Cortex of kidney (tissue), 1 donor: ENCODE data around the gene GPR87.

Experiments used
- DNase-seq: peaks from one replicate; lab custom pipeline; 2025; lab: John Stamatoyannopoulos, UW

Gene GPR87

GRCh38 chr3:151315846-151316245 is 774 bp downstream of the GPR87 start:
- no peak for DNase-seq

DNA sequence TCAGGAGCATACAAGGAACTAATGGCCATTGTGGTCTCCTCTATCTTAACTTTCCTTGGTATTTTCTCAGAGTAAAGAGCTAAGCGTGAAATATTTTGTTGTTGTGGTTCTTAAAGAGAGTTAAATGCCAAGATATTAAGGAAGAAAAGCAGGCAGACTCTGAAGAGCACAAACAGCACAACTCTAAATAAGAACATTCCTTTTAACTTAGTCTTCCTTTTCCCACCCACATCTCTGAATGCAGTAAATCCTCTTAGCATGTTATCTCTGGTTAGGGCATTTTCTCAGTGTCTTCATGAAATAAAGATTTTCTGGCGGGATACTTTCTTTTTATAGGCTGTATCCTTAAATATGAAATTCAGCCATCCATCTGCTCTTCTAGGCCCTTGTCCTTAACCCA is 1.5 kb downstream of the GPR87 start:
- no peak for DNase-seq

GRCh38 chr3:151314593-151314992 is 2.0 kb downstream of the GPR87 start:
- DNase-seq, result no peak

DNA sequence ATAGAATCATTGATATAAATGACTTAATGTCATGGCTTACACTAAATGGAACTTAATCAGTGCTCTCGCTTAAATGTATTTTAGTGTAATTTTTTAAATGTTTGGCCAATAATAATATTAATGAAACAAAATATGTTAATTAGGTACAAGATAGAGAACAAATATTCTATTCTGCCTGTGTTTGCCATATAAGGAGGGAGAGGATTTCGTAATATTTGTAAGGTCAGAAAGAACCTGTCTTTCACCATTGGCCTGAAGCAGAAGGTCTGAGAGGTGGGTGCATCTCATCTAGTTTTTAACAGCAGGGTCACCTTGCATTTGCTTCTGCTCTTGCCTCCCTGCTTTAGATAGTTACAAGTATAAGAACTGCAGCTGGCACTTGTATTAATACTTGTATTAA is 2.5 kb downstream of the GPR87 start:
- DNase-seq, result no peak

DNA sequence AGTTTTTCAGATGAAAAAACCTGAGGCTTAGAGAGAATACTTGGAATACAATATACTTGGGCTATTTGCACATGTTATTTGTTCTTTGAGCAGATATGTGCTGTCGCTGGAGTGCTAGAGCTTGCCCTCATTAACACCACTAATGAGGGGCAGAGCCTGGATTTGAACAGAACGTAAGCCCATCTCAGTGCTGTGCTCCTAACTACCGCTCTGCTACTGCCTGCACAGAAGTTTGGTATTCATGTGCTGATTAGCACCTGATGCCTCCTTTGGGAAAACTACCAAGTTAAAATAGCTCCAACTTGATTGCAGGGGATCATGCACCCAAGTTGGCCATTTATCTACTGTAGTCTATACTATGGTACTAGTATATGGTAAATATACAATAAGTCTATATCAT is 3.6 kb downstream of the GPR87 start:
- no peak for DNase-seq

DNA sequence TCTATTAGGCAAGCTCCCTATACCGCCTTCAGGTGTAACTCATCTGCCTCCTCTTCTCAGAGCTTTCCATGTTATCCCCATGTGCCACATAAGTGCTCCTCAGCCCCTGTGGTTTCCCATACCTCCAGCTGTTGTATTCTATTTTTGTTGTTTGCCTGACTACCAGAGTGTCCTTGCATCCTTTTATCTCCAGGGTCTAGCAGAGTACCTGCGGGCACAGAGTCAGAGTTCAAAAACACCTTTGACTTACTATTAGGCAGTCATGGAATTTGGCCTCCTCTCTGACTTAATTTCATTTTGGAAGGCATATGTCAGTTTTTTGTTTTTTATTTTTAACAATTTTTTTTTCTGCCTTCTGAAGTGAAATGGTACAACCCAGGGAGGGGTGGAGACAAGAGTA is 7.1 kb downstream of the GPR87 start:
- DNase-seq, result no peak

GRCh38 chr3:151307583-151308488 is 8.8 kb downstream of the GPR87 start:
- DNase-seq, result no peak

GRCh38 chr3:151307131-151307530 is 9.5 kb downstream of the GPR87 start:
- DNase-seq, result no peak

DNA sequence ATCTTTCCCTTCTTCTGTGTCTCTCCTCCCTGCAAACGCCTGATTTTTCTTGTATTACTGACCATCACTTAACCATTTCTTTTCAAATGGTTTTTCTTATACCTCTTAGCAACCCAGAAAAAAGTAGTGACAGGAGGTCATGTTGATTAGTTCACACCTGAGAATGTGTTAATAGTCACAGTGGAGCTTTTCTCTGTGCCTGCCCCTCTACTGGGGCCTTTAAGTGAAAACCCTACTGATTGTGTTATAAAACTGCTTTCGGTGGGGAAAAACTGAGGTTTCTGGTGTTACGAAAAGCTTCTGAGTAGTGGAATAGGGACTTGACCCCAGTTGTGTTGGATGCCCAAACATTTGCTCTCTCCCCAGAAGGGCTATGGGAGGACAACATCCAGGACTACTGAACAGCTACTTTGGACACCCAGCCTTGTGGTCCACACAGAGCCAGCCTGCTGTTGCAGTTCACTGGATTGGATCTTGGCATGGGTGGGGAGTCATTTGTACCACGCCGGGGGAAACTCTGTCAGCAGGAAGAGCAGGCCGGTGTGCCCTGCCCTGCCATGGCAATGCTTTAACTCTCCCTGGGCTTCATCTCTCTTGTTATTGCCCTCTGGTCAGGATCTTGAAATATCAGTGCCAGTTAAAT is 10.3 kb downstream of the GPR87 start:
- DNase-seq, result no peak

DNA sequence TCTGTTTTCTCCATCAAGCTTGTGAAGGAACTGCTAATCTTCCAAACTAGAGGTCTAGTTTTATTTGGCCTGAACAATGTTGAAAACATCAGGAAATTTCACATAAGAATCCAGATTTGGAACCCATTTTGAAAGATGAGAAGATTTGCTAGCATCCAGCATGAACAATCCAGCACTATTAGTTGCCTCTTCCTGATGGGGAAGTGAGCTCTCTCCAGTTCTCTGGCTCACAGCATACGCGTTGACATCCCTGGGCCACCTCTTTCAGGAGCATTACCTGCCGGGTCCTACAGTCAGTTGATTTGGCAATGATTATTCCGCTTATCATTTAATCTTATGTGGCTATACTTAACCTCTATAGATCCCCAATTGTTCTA is 10.9 kb downstream of the GPR87 start:
- no peak for DNase-seq

DNA sequence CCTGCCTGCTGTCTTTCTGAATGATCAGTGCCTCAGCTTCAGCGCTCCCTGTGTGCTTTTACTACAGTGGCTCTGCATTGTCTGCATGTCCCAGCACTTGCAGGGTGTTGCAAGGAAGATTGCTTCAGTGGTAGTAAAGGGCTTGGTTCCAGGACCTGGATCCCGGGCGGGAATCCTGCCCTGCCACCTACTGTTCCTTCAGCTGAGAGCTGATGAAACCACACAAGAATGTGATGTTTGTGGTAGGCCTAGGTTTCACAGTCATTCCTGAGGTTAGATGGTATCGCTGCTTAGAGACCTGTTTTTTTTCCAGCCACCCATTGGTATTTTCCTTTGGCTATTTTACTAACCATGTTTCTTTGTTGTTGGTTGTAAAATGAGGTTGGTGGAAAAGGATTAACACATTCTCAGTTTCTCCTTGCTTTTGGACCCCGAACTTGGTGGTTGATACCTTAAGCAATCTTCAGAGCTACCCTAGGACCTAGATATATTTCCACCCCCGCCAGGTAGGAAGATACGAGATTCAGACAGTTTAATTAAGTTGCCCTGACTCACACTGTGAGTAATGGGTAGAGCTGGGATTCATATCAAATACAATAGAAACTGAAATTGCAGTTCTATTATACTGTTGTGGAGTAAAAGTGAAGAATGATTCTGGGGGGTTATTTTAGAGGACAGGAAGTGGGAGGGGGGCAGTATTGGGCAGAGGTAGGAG is 11.4 kb downstream of the GPR87 start:
- DNase-seq, result no peak

DNA sequence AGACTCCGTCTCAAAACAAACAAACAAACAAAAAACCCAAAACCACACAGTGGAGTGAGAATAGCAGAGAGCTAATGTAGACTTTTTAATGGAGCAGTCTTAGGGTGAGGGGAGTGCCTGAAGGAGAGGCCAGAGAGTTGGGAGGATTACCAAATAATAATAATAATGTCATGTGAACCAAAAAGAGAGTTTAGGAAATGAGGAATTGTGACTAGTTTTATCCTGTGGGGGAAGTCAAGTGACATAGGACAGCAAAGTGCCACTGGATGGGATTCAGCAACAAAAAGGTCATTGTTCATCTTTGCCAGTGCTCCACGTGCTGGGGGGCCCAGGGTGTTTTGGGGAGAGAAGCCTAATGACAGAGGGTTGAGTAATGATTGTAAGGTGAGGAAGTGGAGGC is 12.9 kb downstream of the GPR87 start:
- no peak for DNase-seq

DNA sequence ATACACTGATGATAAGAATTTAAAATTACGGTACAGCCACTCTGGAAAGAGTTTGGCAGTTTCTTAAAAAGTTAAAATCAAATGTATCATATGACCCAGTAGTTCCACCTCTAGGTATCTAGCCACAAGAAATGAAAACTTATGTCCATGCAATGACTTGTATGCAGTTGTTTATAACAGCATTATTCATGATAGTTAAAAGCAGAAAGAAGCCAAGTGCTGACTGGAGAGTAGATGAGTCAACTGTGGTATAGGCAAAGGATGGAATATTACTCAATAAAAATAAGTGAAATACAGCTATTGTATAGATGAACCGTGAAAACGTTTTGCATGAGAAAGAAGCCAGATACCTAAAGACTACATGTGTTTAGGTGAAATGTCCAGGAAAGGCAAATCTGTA is 14.8 kb downstream of the GPR87 start:
- DNase-seq, result no peak

GRCh38 chr3:151300539-151300938 is 16.1 kb downstream of the GPR87 start:
- DNase-seq, result no peak

DNA sequence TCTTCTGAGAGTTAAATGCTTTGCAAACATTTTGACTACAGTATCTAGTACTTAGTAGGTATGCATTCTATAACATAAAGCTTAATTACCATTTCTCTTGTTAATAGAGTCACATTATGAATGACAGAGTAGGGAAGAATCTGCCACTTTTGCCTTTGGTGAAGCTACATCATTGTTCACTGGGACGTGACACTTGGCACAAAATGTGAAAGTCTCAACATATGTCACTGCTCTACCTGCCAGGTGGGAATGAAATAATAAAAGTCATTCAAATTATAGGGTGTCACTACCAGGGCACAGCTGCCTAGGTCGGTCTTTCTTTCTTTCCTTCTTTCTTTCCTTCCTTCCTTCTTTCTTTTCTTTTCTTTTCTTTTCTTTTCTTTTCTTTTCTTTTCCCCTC is 17.6 kb downstream of the GPR87 start:
- no peak for DNase-seq

DNA sequence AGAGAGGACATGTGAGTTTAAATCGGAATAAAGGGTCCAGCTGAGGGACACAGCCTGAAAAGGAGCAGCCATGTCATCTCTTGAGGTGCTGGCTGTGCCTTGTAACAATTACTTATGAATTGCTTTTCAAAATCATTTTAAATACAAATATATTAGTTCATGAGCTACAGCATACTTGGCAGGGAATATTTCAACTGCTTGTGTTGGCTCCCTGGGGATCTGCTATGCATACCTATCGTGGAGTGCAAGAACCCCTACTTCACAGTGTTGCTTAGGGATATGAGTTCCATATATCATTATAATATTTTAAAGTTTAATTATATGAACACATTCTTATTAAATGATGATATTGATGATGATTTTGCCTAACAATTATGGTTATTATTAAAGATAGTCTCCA is 19.2 kb downstream of the GPR87 start:
- no peak for DNase-seq

GRCh38 chr3:151296226-151296625 is 20.4 kb downstream of the GPR87 start:
- no peak for DNase-seq

DNA sequence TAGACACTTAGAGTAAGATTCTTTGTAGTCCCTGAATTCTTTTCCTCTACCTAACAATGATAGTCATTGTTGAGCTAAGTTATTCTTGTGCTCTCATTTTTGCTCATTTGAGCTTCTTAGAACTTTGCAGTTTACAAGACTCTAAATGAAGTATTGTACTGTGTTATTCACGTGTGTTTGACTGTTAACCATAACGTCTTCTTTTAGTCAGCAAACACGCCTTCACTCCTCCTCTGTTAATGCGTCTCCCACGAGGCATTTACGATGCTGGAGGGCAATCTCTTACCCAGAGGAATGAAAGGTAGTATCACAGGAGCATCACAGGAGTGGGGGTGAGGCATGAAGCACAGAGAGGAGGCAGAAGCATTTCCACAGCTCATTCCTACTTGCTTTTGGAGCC is 23.5 kb downstream of the GPR87 start:
- DNase-seq, result no peak

GRCh38 chr3:151290673-151291072 is 25.9 kb downstream of the GPR87 start:
- DNase-seq, result no peak

DNA sequence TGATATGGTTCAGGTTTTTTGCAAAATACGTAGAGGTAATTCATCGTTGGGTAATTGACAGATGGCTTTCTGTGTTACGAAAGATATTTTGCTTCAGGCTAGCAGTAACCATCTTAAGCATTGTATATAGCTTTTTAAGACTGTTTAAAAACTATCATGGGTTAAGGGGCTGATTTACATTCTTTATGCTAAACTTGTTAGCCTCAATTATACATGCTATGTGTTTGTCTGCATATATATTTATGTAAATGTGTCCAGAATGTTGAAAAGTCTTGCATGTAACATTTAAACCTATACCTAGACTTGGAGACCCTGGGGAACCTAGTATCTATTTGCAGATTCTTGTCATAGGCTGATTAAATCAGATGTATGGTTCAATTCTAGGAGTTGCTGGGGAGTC is 27.2 kb downstream of the GPR87 start:
- no peak for DNase-seq

DNA sequence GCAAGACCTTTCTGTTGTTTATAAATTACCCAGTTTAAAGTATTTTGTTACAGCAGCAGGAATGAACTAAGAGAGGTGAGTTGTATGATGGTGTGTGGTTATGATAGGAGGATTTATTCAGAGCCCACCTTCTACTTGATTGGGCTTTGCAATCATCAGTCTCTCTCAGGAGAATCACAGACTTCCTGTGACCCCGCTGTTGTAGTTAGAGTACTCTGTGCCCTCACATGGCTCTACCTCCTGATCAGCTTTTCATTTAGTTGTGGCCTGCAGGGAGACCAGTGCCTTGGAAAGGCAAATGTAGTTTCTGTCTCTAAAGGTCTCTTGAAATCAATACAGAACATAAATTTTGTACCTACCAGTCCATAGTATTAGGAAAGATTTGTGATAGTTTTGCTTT is 30.7 kb downstream of the GPR87 start:
- no peak for DNase-seq

DNA sequence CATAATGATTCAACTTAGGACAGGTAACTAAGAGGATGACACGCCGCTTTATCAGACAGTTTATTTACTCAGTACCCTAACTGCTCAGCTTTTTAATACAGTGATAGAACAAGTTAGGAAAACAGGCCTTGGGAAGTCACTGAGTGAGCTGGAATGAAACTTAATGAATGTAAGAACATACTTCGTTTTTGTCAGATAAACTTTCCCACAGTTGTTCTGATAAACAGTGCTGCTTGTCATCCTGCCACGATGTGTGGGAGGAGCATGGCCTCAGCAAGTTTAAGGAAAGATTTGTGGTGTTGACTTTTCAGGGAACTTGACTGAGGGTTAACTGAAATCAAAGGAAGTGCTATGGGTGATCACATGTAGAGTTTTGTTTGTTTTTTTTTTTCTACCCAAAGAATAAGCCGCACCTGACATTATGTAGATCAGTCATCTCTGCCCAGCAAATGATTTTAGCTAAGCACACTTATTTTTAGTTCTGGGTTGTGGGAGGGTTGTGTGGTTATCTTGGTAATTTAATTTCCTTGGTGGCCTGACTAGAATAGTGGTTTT is 32.6 kb downstream of the GPR87 start:
- DNase-seq, result no peak

DNA sequence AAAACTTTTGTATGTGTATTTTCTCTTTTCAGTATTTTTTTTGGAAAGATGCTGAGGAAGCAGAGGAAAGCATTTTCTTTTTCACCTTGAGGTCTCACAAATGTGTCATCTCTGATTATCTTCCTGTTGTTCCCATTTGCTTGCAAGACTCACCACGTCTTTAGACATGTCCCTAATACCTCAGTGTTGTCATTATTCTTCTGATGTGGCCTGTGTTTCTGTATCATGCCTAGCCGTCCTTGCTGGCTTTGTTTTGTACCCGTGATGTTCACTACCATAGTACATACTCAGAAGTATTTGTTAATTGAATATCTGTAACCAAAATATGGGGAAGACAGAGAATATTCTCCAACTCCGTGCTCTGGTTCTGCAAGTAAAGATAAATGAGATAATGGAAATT is 33.2 kb downstream of the GPR87 start:
- DNase-seq, result no peak
